ENCODE results near the gene CA6.

DNA sequence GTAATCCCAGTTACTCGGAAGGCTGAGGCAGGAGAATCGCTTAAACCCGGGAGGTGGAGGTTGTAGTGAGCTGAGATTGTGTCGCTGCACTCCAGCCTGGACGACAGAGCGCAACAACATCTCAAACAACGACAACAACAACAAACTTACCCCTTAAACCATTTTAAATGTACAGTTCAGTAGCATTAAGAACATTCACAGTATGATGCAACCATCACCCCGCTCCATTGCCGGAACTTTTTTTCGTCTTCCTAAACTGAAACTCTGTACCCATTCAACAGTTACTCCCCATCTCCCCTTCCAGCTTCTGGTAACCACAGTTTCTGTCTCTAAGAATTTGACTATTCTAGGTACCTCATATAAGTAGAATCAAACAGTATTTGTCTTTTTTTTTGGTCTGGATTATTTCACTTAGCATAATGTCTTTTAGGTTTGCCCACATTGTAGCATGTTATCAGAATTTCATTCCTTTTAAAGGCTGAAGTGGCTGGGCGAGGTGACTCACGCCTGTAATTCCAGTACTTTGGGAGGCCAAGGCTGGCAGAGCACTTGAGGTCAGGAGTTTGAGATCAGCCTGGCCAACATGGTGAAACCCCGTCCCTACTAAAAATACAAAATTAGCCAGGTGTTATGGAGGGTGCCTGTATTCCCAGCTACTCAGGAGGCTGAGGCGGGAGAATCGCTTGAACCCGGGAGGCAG is 19.6 kb downstream of the CA6 start:
- TF ChIP-seq CTCF (IDR thresholded peaks at IDR 0.05; ENCODE audit: low read length) (no peak), EZH2 (optimal IDR thresholded peaks at IDR 0.05; ENCODE audit: low read depth, low read length) (no peak)

All from MM.1S (cell line).